Coronary artery (tissue), 2 donors: Measurements from ENCODE around the gene PRPF40A.

Experiments
- DNase-seq: peaks from one replicate; pipeline ENCODE4 v3.0.0-alpha.2; 2017; ENCODE audit warnings: low spot score
- H3K27ac ChIP-seq, 2 donors: fragments of 200-600 bp; sonication (generic); one replicate each; pipeline ENCODE4 v1.5.1; 2016 to 2019
- H3K4me3 ChIP-seq: fragments of 200-600 bp; sonication (generic); 2 replicates; pipeline ENCODE4 v1.5.1; 2016; ENCODE audit warnings: mild to moderate bottlenecking, moderate library complexity
- CTCF ChIP-seq: fragments of 200-600 bp; sonication (generic); IDR thresholded peaks from one replicate; pipeline ENCODE4 v1.5.1; 2019; ENCODE audit warnings: antibody characterized with exemption

Gene PRPF40A

GRCh38 chr2:152629202-152629601, 88.1 kb downstream of the PRPF40A start:
- DNase-seq = no peak
- TF ChIP-seq CTCF = no peak
- no peak overlapping the region for H3K4me3 ChIP-seq
- no peak overlapping the region for H3K27ac ChIP-seq

GRCh38 chr2:152627351-152627957, 89.8 kb downstream of the PRPF40A start:
- TF ChIP-seq CTCF = peak; percentile 32
- no peak for DNase-seq
- H3K4me3 ChIP-seq = no peak overlapping the region
- H3K27ac ChIP-seq = no peak overlapping the region

GRCh38 chr2:152626911-152627339, 90.3 kb downstream of the PRPF40A start:
- H3K4me3 ChIP-seq = no peak overlapping the region
- no peak for DNase-seq
- no peak overlapping the region for H3K27ac ChIP-seq
- TF ChIP-seq CTCF = no peak

GRCh38 chr2:152624805-152625204, 92.5 kb downstream of the PRPF40A start:
- Histone ChIP-seq H3K4me3 (no peak overlapping the region), H3K27ac (no peak overlapping the region)
- no peak for TF ChIP-seq CTCF
- no peak for DNase-seq

- TF ChIP-seq CTCF = no peak
- DNase-seq = no peak
- Histone ChIP-seq H3K4me3 (no peak overlapping the region), H3K27ac (no peak overlapping the region)
These were observed 93.5 kb downstream of the PRPF40A start for GRCh38 chr2:152623775-152624174.

GRCh38 chr2:152623076-152623740, 94.1 kb downstream of the PRPF40A start:
- Histone ChIP-seq H3K27ac (no peak overlapping the region), H3K4me3 (no peak overlapping the region)
- TF ChIP-seq CTCF = no peak
- peak; percentile 31 for DNase-seq

- peak; percentile 2 for DNase-seq
- TF ChIP-seq CTCF = no peak
- H3K4me3 ChIP-seq = no peak overlapping the region
- no peak overlapping the region for H3K27ac ChIP-seq
These were observed 95.0 kb downstream of the PRPF40A start for GRCh38 chr2:152622219-152622618.
